OCI-LY1 (cell line): ENCODE measurements around the gene YPEL5.

ENCODE experiments used
- CTCF ChIP-seq: fragments of 200-600 bp; sonication (generic), shearing (Covaris generic); IDR thresholded peaks from 2 replicates; pipeline ENCODE4 v1.5.1; 2017; ENCODE audit warnings: mild to moderate bottlenecking, antibody characterized with exemption, low read length, moderate library complexity, mixed read lengths
- EZH2 ChIP-seq: fragments of 200-600 bp; sonication (generic), shearing (Covaris generic); IDR thresholded peaks from 2 replicates; pipeline ENCODE4 v1.8.0; 2017; ENCODE audit warnings: borderline replicate concordance, mixed run types, mild to moderate bottlenecking, antibody characterized with exemption, low read length, moderate library complexity, mixed read lengths

- no peak for TF ChIP-seq CTCF
- TF ChIP-seq EZH2, result no peak
Observed at GRCh38 chr2:30136764-30137444, 9.9 kb upstream of the YPEL5 start.
